Smooth muscle cell of the brain vasculature (primary cell): ENCODE measurements around the gene UBE2M.
"Not testable (repeated sequence)": the region's sequence is repeated elsewhere in the genome, so short reads cannot be mapped to it uniquely, and the experiment has no call there.

ENCODE experiments used
- DNase-seq: peaks from one replicate; pipeline ENCODE4 v3.0.0-alpha.2; 2012; ENCODE audit warnings: low read depth, low spot score

Gene UBE2M

GRCh38 chr19:58513213-58513693, 45.2 kb downstream of the UBE2M start:
- no peak for DNase-seq

- no peak for DNase-seq
Observed at GRCh38 chr19:58511353-58512208, 46.8 kb downstream of the UBE2M start, which contains the start of gene SLC27A5. Gene SLC27A5 (minus strand): TSS chr19:58511992. CDS start chr19:58511955, 37 bp downstream.

- no peak for DNase-seq
Observed at GRCh38 chr19:58510084-58510862, 48.1 kb downstream of the UBE2M start.

- DNase-seq: no peak
Observed at GRCh38 chr19:58509731-58510083, 48.7 kb downstream of the UBE2M start.

GRCh38 chr19:58507602-58508223, 50.7 kb downstream of the UBE2M start:
- DNase-seq: not testable (repeated sequence)
